ENCODE data around the gene NGDN. TPM values are rescaled to one million over a fixed set of nuclear protein-coding genes. Genes with fewer than 3 reads are reported as not detected.

NGDN gene
- total and polyA plus RNA-seq, 4 donors, result 18.2 to 26.9 (median 22.9) TPM

DNA sequence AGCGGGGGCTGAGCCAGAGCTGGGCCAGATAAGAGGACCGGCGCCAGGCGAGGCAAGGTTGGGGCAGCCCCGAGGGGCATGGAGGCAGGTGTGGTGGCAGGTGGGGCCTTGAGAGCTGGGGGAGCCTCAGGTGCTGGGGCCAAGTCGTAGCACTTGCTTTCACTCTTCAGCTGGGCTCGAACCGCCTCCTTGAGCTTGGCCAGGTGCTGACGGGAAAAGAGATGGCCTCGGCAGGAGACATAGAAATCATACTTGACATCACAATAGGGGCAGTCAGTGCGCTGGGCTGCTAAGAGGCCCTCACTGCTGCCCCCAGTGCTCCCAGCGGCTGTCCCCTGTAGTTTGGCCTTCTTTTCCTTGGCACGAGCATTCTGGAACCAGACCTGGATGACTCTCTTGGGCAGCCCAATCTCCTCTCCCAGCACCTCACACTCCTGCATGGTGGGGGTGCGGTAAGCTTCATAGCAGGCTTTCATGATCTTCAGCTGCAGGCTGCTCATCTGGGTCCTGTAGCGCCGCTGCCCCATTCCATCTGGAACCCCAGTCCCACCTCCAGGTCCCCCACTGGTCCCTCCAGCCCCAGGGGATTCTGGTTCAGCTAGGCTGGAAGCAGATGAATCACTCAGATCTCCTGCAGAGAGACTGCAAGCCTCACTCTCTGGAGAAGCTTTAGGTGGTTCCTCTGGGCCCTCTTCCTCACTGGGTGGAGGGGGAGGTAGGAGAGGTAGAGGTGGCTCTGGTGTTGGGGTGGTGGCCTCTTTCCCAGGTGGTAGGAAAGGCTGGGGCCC lies 53.9 kb downstream of the NGDN start:
- Histone ChIP-seq H3K4me1 (ENCODE audit: control insufficient read depth in 4 of 4, insufficient read depth in 4 of 4, low read length in 3 of 4) (no peaks in the 10 kb centered on the region), H3K9me3 (ENCODE audit: control insufficient read depth in 4 of 4, low read length in 3 of 4) (no peaks in the 10 kb centered on the region), H3K4me3 (ENCODE audit: low read depth in 1 of 3, low read length in 3 of 3) (no peak overlapping the region), H3K27me3 (ENCODE audit: control insufficient read depth in 4 of 4, insufficient read depth in 4 of 4, low read length in 3 of 4) (no peaks in the 10 kb centered on the region), H3K36me3 (ENCODE audit: control insufficient read depth in 4 of 4, insufficient read depth in 3 of 4, low read depth in 1 of 4, low read length in 3 of 4) (no peaks in the 10 kb centered on the region), H3K9ac (ENCODE audit: low read depth in 1 of 2, low read length in 2 of 2) (no peak overlapping the region), H3K27ac (ENCODE audit: low read depth in 1 of 2, low read length in 2 of 2) (no peak overlapping the region)
- DNase-seq (ENCODE audit: low spot score), result no peak
- WGBS, result 95% methylated on average over 16 of the region's 16 CpGs
- TF ChIP-seq FOXA1 (IDR thresholded peaks at IDR 0.05) (no peak), SP1 (IDR thresholded peaks at IDR 0.05) (no peak), HNF4A (conservative IDR thresholded peaks at IDR 0.05) (no peak)
- TF ChIP-seq, protein P1, sequence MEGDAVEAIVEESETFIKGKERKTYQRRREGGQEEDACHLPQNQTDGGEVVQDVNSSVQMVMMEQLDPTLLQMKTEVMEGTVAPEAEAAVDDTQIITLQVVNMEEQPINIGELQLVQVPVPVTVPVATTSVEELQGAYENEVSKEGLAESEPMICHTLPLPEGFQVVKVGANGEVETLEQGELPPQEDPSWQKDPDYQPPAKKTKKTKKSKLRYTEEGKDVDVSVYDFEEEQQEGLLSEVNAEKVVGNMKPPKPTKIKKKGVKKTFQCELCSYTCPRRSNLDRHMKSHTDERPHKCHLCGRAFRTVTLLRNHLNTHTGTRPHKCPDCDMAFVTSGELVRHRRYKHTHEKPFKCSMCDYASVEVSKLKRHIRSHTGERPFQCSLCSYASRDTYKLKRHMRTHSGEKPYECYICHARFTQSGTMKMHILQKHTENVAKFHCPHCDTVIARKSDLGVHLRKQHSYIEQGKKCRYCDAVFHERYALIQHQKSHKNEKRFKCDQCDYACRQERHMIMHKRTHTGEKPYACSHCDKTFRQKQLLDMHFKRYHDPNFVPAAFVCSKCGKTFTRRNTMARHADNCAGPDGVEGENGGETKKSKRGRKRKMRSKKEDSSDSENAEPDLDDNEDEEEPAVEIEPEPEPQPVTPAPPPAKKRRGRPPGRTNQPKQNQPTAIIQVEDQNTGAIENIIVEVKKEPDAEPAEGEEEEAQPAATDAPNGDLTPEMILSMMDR (IDR thresholded peaks at IDR 0.05; ENCODE audit: low read depth, low read length, missing input control), result no peak

DNA sequence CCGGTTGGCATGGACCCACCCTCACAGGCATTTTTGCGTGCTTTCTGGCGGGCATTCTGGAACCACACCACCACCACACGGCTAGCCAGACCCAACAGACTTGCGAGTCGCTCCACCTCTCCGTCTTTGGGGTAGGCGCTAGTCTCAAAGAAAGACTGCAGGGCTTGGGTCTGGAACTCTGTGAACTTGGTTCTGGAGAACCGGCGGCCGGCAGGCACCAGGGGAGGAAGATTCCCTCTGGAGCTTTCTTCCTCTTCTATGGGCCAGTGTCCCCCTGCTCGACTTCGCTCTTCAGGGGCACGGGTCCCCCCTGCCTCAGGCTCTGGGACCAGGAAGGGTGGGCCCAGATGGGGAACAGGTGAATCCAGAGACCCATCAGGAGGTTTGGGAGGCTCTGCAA lies 55.5 kb downstream of the NGDN start:
- TF ChIP-seq JUND (IDR thresholded peaks at IDR 0.05), result no peak
- no peak for TF ChIP-seq FOXA2 (IDR thresholded peaks at IDR 0.05)
- TF ChIP-seq HNF4A (conservative IDR thresholded peaks at IDR 0.05), result no peak
- Histone ChIP-seq H3K36me3 (ENCODE audit: control insufficient read depth in 4 of 4, insufficient read depth in 3 of 4, low read depth in 1 of 4, low read length in 3 of 4) (no peaks in the 10 kb centered on the region), H3K9me3 (ENCODE audit: control insufficient read depth in 4 of 4, low read length in 3 of 4) (no peaks in the 10 kb centered on the region), H3K4me1 (ENCODE audit: control insufficient read depth in 4 of 4, insufficient read depth in 4 of 4, low read length in 3 of 4) (no peaks in the 10 kb centered on the region), H3K27me3 (ENCODE audit: control insufficient read depth in 4 of 4, insufficient read depth in 4 of 4, low read length in 3 of 4) (no peaks in the 10 kb centered on the region), H3K9ac (ENCODE audit: low read depth in 1 of 2, low read length in 2 of 2) (no peak overlapping the region), H3K4me3 (ENCODE audit: low read depth in 1 of 3, low read length in 3 of 3) (no peak overlapping the region), H3K27ac (ENCODE audit: low read depth in 1 of 2, low read length in 2 of 2) (no peak overlapping the region)
- DNase-seq (ENCODE audit: low spot score), result no peak
- WGBS, result 95% methylated on average over 14 of the region's 14 CpGs

GRCh38 chr14:23525611-23526010 lies 56.1 kb downstream of the NGDN start:
- Histone ChIP-seq H3K9ac (ENCODE audit: low read depth in 1 of 2, low read length in 2 of 2) (no peak overlapping the region), H3K4me1 (ENCODE audit: control insufficient read depth in 4 of 4, insufficient read depth in 4 of 4, low read length in 3 of 4) (no peaks in the 10 kb centered on the region), H3K9me3 (ENCODE audit: control insufficient read depth in 4 of 4, low read length in 3 of 4) (no peaks in the 10 kb centered on the region), H3K27ac (ENCODE audit: low read depth in 1 of 2, low read length in 2 of 2) (no peak overlapping the region), H3K4me3 (ENCODE audit: low read depth in 1 of 3, low read length in 3 of 3) (no peak overlapping the region), H3K36me3 (ENCODE audit: control insufficient read depth in 4 of 4, insufficient read depth in 3 of 4, low read depth in 1 of 4, low read length in 3 of 4) (no peaks in the 10 kb centered on the region), H3K27me3 (ENCODE audit: control insufficient read depth in 4 of 4, insufficient read depth in 4 of 4, low read length in 3 of 4) (no peaks in the 10 kb centered on the region)
- TF ChIP-seq, protein P2, sequence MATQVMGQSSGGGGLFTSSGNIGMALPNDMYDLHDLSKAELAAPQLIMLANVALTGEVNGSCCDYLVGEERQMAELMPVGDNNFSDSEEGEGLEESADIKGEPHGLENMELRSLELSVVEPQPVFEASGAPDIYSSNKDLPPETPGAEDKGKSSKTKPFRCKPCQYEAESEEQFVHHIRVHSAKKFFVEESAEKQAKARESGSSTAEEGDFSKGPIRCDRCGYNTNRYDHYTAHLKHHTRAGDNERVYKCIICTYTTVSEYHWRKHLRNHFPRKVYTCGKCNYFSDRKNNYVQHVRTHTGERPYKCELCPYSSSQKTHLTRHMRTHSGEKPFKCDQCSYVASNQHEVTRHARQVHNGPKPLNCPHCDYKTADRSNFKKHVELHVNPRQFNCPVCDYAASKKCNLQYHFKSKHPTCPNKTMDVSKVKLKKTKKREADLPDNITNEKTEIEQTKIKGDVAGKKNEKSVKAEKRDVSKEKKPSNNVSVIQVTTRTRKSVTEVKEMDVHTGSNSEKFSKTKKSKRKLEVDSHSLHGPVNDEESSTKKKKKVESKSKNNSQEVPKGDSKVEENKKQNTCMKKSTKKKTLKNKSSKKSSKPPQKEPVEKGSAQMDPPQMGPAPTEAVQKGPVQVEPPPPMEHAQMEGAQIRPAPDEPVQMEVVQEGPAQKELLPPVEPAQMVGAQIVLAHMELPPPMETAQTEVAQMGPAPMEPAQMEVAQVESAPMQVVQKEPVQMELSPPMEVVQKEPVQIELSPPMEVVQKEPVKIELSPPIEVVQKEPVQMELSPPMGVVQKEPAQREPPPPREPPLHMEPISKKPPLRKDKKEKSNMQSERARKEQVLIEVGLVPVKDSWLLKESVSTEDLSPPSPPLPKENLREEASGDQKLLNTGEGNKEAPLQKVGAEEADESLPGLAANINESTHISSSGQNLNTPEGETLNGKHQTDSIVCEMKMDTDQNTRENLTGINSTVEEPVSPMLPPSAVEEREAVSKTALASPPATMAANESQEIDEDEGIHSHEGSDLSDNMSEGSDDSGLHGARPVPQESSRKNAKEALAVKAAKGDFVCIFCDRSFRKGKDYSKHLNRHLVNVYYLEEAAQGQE (IDR thresholded peaks at IDR 0.05), result no peak
- TF ChIP-seq HNF4A (conservative IDR thresholded peaks at IDR 0.05), result no peak
- TF ChIP-seq, protein P3, sequence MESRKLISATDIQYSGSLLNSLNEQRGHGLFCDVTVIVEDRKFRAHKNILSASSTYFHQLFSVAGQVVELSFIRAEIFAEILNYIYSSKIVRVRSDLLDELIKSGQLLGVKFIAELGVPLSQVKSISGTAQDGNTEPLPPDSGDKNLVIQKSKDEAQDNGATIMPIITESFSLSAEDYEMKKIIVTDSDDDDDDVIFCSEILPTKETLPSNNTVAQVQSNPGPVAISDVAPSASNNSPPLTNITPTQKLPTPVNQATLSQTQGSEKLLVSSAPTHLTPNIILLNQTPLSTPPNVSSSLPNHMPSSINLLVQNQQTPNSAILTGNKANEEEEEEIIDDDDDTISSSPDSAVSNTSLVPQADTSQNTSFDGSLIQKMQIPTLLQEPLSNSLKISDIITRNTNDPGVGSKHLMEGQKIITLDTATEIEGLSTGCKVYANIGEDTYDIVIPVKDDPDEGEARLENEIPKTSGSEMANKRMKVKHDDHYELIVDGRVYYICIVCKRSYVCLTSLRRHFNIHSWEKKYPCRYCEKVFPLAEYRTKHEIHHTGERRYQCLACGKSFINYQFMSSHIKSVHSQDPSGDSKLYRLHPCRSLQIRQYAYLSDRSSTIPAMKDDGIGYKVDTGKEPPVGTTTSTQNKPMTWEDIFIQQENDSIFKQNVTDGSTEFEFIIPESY (IDR thresholded peaks at IDR 0.05), result no peak
- no peak for TF ChIP-seq FOXA2 (IDR thresholded peaks at IDR 0.05)
- no peak for DNase-seq (ENCODE audit: low spot score)
- WGBS, result 90% methylated on average over 8 of the region's 8 CpGs

Other genes with a start within 250 kb of the NGDN start
- gene RNF212B, start 231.8 kb upstream of the NGDN start, total RNA-seq, result under 1 TPM; 0.17 to 0.51 TPM
- under 1 TPM in 1 of 2 donors, not detected in 1; 0.06 TPM for gene RNF212B, start 231.8 kb upstream of the NGDN start, polyA plus RNA-seq
- 1 to 10 TPM; 3.4 to 3.5 TPM for gene HOMEZ, start 183.6 kb upstream of the NGDN start, total RNA-seq
- gene HOMEZ, start 183.6 kb upstream of the NGDN start, polyA plus RNA-seq, result 1 to 10 TPM; 2.8 to 3.3 TPM
- 1 to 10 TPM; 2.5 to 4.7 TPM for gene PPP1R3E, start 166.8 kb upstream of the NGDN start, total RNA-seq
- gene PPP1R3E, start 166.8 kb upstream of the NGDN start, polyA plus RNA-seq, result 1 to 10 TPM; 3.0 to 4.1 TPM
- gene BCL2L2, start 162.9 kb upstream of the NGDN start, total RNA-seq, result 10 to 100 TPM; 10.9 to 28.0 TPM
- gene BCL2L2, start 162.9 kb upstream of the NGDN start, polyA plus RNA-seq, result 10 to 100 TPM in 1 of 2 donors, 1 to 10 TPM in 1; 4.7 to 14.5 TPM
- 10 to 100 TPM; 54.0 to 59.6 TPM for gene PABPN1, start 148.2 kb upstream of the NGDN start, total RNA-seq
- 10 to 100 TPM; 40.9 to 41.9 TPM for gene PABPN1, start 148.2 kb upstream of the NGDN start, polyA plus RNA-seq
- 10 to 100 TPM in 1 of 2 donors, 1 to 10 TPM in 1; 2.4 to 14.6 TPM for gene SLC22A17, start 116.8 kb upstream of the NGDN start, total RNA-seq
- gene SLC22A17, start 116.8 kb upstream of the NGDN start, polyA plus RNA-seq, result 1 to 10 TPM; 1.1 to 2.7 TPM
- gene EFS, start 104.5 kb upstream of the NGDN start, total RNA-seq, result under 1 TPM; 0.42 to 0.67 TPM
- under 1 TPM; 0.10 to 0.69 TPM for gene EFS, start 104.5 kb upstream of the NGDN start, polyA plus RNA-seq
- gene IL25, start 96.9 kb upstream of the NGDN start, total RNA-seq, result not detected
- not detected for gene IL25, start 96.9 kb upstream of the NGDN start, polyA plus RNA-seq
- 1 to 10 TPM in 1 of 2 donors, not detected in 1; 5.5 TPM for gene CMTM5, start 92.7 kb upstream of the NGDN start, total RNA-seq
- gene CMTM5, start 92.7 kb upstream of the NGDN start, polyA plus RNA-seq, result under 1 TPM in 1 of 2 donors, not detected in 1; 0.22 TPM
- gene MYH6, start 61.4 kb upstream of the NGDN start, total RNA-seq, result under 1 TPM; 0.05 to 0.17 TPM
- under 1 TPM in 1 of 2 donors, not detected in 1; 0.06 TPM for gene MYH6, start 61.4 kb upstream of the NGDN start, polyA plus RNA-seq
- under 1 TPM; 0.05 to 0.42 TPM for gene MYH7, start 34.0 kb upstream of the NGDN start, total RNA-seq
- gene MYH7, start 34.0 kb upstream of the NGDN start, polyA plus RNA-seq, result under 1 TPM; 0.02 to 0.03 TPM
- gene ZFHX2, start 82.1 kb downstream of the NGDN start, total RNA-seq, result under 1 TPM; 0.08 to 0.14 TPM
- under 1 TPM; 0.06 to 0.12 TPM for gene ZFHX2, start 82.1 kb downstream of the NGDN start, polyA plus RNA-seq
- 10 to 100 TPM in 1 of 2 donors, 1 to 10 TPM in 1; 7.3 to 19.8 TPM for gene THTPA, start 86.6 kb downstream of the NGDN start, total RNA-seq
- gene THTPA, start 86.6 kb downstream of the NGDN start, polyA plus RNA-seq, result 10 to 100 TPM in 1 of 2 donors, 1 to 10 TPM in 1; 9.6 to 10.2 TPM
- gene AP1G2, start 98.1 kb downstream of the NGDN start, total RNA-seq, result 10 to 100 TPM; 14.8 to 19.7 TPM
- gene AP1G2, start 98.1 kb downstream of the NGDN start, polyA plus RNA-seq, result 10 to 100 TPM; 12.4 to 26.6 TPM
- gene JPH4, start 109.1 kb downstream of the NGDN start, total RNA-seq, result under 1 TPM; 0.08 to 0.23 TPM
- gene JPH4, start 109.1 kb downstream of the NGDN start, polyA plus RNA-seq, result under 1 TPM; 0.07 to 0.24 TPM
- gene DHRS2, start 166.7 kb downstream of the NGDN start, total RNA-seq, result 1 to 10 TPM in 1 of 2 donors, under 1 TPM in 1; 0.56 to 1.0 TPM
- gene DHRS2, start 166.7 kb downstream of the NGDN start, polyA plus RNA-seq, result under 1 TPM; 0.33 to 0.68 TPM

All from liver (tissue), 9 donors.